Vagina (tissue), 2 donors: ENCODE results near the gene KCTD4. TPM values are rescaled to one million over a fixed set of nuclear protein-coding genes. Genes with fewer than 3 reads are reported as not detected.

Experiments used
- DNase-seq, 2 donors: peaks; one replicate each; pipeline ENCODE4 v3.0.0-alpha.2; 2017; ENCODE audit errors: extremely low spot score in 2 of 2
- H3K27ac ChIP-seq: fragments of 200-600 bp; sonication (generic); one replicate; pipeline ENCODE4 v1.5.1; 2019
- H3K27me3 ChIP-seq: fragments of 200-600 bp; sonication (generic); one replicate; pipeline ENCODE4 v1.5.1; 2019
- H3K36me3 ChIP-seq, 2 donors: fragments of 200-600 bp; sonication (generic); one replicate each; pipeline ENCODE4 v1.5.1; 2017 to 2019
- H3K4me1 ChIP-seq: fragments of 200-600 bp; sonication (generic); one replicate; pipeline ENCODE4 v1.5.1; 2019
- H3K4me3 ChIP-seq, 2 donors: fragments of 200-600 bp; sonication (generic); 1 replicate in 1 of 2; 2 replicates in 1 of 2; pipeline ENCODE4 v1.5.1; 2016 to 2019
- H3K9me3 ChIP-seq: fragments of 200-600 bp; sonication (generic); one replicate; pipeline ENCODE4 v1.5.1; 2019
- CTCF ChIP-seq, 3 experiments: fragments of 450-650 bp in 2 of 3; fragments of 200-600 bp in 1 of 3; sonication (generic) in 1 of 3; IDR thresholded peaks; one replicate each; pipeline ENCODE4 v1.5.1; 2017 to 2019; ENCODE audit warnings: antibody characterized with exemption in 3 of 3, mild to moderate bottlenecking in 2 of 3, moderate library complexity in 2 of 3
- POLR2A ChIP-seq, 2 donors: fragments of 450-650 bp; IDR thresholded peaks; one replicate each; pipeline ENCODE4 v1.6.1; 2017; ENCODE audit warnings: antibody characterized with exemption in 2 of 2, mild to moderate bottlenecking in 2 of 2, moderate library complexity in 2 of 2
- POLR2AphosphoS5 ChIP-seq, 2 donors: sonication (generic); formaldehyde crosslinking; IDR thresholded peaks; one replicate each; pipeline ENCODE4 v1.9.0; 2017; ENCODE audit warnings: antibody characterized with exemption in 2 of 2, mild to moderate bottlenecking in 2 of 2, low read depth in 1 of 2; ENCODE audit not compliant: insufficient read depth in 1 of 2
- intact Hi-C: fragments of 100-400 bp; cut with DNase I; formaldehyde crosslinking; loops from one replicate; pipeline ENCODE4 v1.15.1; 2023
- total RNA-seq: library from RNA; depleted of rRNA; stranded (reverse); fragments of >200 nt; gene quantifications from one replicate; pipeline ENCODE4 v1.2.3, GENCODE V29; 2016

The KCTD4 gene
- total RNA-seq, 1 donor from 2014 or later = not detected

GRCh38 chr13:45242070-45242469 is 41.2 kb upstream of the KCTD4 start:
- no peak for TF ChIP-seq POLR2AphosphoS5 (IDR thresholded peaks at IDR 0.05; ENCODE audit: insufficient read depth in 1 of 2, low read depth in 1 of 2)
- no peak for TF ChIP-seq POLR2A (IDR thresholded peaks at IDR 0.05)
- no peak for TF ChIP-seq CTCF (IDR thresholded peaks at IDR 0.05)
- DNase-seq = no peak
- peaks cover 14% of the 10 kb centered on the region for H3K4me1 ChIP-seq
- no peaks in the 10 kb centered on the region for H3K9me3 ChIP-seq
- intact Hi-C loops = no loop called here
- no peaks in the 10 kb centered on the region for H3K27me3 ChIP-seq
- H3K27ac ChIP-seq = no peak overlapping the region
- H3K36me3 ChIP-seq = no peaks in the 10 kb centered on the region
- H3K4me3 ChIP-seq = no peak overlapping the region

- intact Hi-C loops = no loop called here
- Histone ChIP-seq H3K27ac (no peak overlapping the region), H3K4me1 (peaks cover 14% of the 10 kb centered on the region), H3K27me3 (no peaks in the 10 kb centered on the region), H3K9me3 (no peaks in the 10 kb centered on the region), H3K36me3 (no peaks in the 10 kb centered on the region), H3K4me3 (no peak overlapping the region)
- no peak for DNase-seq
- TF ChIP-seq POLR2AphosphoS5 (IDR thresholded peaks at IDR 0.05; ENCODE audit: insufficient read depth in 1 of 2, low read depth in 1 of 2) = no peak
- no peak for TF ChIP-seq POLR2A (IDR thresholded peaks at IDR 0.05)
- no peak for TF ChIP-seq CTCF (IDR thresholded peaks at IDR 0.05)
Measured at GRCh38 chr13:45240143-45240542, 39.3 kb upstream of the KCTD4 start.

GRCh38 chr13:45238945-45239795 is 38.3 kb upstream of the KCTD4 start:
- intact Hi-C loops = no loop called here
- TF ChIP-seq CTCF (IDR thresholded peaks at IDR 0.05) (no peak), POLR2A (IDR thresholded peaks at IDR 0.05) (no peak), POLR2AphosphoS5 (IDR thresholded peaks at IDR 0.05; ENCODE audit: insufficient read depth in 1 of 2, low read depth in 1 of 2) (peak in 1 of 2 donors; percentile 28)
- DNase-seq = no peak

GRCh38 chr13:45232591-45232990 is 31.7 kb upstream of the KCTD4 start:
- Histone ChIP-seq H3K36me3 (no peaks in the 10 kb centered on the region), H3K4me1 (no peaks in the 10 kb centered on the region), H3K9me3 (no peaks in the 10 kb centered on the region), H3K4me3 (no peak overlapping the region), H3K27me3 (no peaks in the 10 kb centered on the region), H3K27ac (no peak overlapping the region)
- no peak for DNase-seq
- TF ChIP-seq POLR2A (IDR thresholded peaks at IDR 0.05) = no peak
- TF ChIP-seq CTCF (IDR thresholded peaks at IDR 0.05) = no peak
- TF ChIP-seq POLR2AphosphoS5 (IDR thresholded peaks at IDR 0.05; ENCODE audit: insufficient read depth in 1 of 2, low read depth in 1 of 2) = no peak
- intact Hi-C loops = no loop called here

More at GRCh38 chr13:45238945-45239795, 38.3 kb upstream of the KCTD4 start:
- Histone ChIP-seq H3K9me3 (no peaks in the 10 kb centered on the region), H3K27ac (no peak overlapping the region), H3K27me3 (no peaks in the 10 kb centered on the region), H3K4me1 (peaks cover 14% of the 10 kb centered on the region), H3K4me3 (no peak overlapping the region), H3K36me3 (no peaks in the 10 kb centered on the region)

- intact Hi-C loops = no loop called here
- Histone ChIP-seq H3K27me3 (no peaks in the 10 kb centered on the region), H3K27ac (no peak overlapping the region), H3K4me3 (no peak overlapping the region), H3K9me3 (no peaks in the 10 kb centered on the region), H3K36me3 (no peaks in the 10 kb centered on the region), H3K4me1 (no peaks in the 10 kb centered on the region)
- no peak for TF ChIP-seq POLR2AphosphoS5 (IDR thresholded peaks at IDR 0.05; ENCODE audit: insufficient read depth in 1 of 2, low read depth in 1 of 2)
- TF ChIP-seq CTCF (IDR thresholded peaks at IDR 0.05) = no peak
- no peak for TF ChIP-seq POLR2A (IDR thresholded peaks at IDR 0.05)
- DNase-seq = no peak
Measured at GRCh38 chr13:45231722-45232121, 30.9 kb upstream of the KCTD4 start.
